C4-2B (cell line): ENCODE data around the gene CD99L2.

Experiments used
- ZFX ChIP-seq: fragments of 450-650 bp; IDR thresholded peaks from 2 replicates; pipeline ENCODE4 v1.6.1; 2017
- TF ChIP-seq, protein P1 (sequence below): fragments of 450-650 bp; conservative IDR thresholded peaks from 2 replicates; pipeline ENCODE4 v1.5.1; 2017; ENCODE audit warnings: mild to moderate bottlenecking

DNA sequence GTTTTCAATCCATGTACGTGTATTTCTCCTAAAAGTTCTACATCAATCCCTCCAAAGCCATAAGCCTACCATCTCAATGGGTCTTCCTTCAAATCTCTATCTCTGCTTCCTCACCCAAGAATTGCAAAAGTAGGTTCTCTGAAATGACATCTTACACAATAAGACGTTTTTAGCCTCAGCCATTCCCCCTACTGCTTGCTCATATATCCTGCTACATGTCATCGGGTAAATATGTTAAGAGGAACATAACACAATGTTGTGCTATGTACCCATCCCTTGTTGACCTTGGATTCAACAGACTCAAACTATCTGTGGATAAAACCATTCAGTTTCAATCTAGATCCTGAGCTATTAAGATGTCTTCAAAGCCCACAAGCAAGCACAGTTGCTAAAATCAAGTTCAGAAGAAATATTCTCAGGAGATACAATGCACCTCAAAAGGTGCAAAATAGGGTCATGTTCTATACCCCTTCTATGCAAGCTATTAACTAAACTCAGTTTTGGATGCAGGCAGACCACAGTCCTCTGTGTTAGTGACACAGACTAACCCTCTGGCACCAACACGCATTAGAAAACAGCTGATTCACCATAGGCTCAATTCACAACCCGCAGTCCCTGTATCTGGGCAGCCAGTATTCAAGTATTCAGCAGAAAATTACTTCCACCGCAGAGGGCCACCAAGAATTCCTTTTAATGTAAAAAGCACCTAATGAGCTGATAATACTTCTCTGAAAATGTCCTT is 56.8 kb downstream of the CD99L2 start:
- TF ChIP-seq, protein P1, sequence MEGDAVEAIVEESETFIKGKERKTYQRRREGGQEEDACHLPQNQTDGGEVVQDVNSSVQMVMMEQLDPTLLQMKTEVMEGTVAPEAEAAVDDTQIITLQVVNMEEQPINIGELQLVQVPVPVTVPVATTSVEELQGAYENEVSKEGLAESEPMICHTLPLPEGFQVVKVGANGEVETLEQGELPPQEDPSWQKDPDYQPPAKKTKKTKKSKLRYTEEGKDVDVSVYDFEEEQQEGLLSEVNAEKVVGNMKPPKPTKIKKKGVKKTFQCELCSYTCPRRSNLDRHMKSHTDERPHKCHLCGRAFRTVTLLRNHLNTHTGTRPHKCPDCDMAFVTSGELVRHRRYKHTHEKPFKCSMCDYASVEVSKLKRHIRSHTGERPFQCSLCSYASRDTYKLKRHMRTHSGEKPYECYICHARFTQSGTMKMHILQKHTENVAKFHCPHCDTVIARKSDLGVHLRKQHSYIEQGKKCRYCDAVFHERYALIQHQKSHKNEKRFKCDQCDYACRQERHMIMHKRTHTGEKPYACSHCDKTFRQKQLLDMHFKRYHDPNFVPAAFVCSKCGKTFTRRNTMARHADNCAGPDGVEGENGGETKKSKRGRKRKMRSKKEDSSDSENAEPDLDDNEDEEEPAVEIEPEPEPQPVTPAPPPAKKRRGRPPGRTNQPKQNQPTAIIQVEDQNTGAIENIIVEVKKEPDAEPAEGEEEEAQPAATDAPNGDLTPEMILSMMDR, result no peak
- TF ChIP-seq ZFX, result no peak
